Breast epithelium (tissue), 3 donors: Measurements from ENCODE around the gene BARX1.

ENCODE experiments used
- POLR2AphosphoS5 ChIP-seq, 3 donors: sonication (generic); formaldehyde crosslinking; IDR thresholded peaks; one replicate each; pipeline ENCODE4 v1.6.1; 2017; ENCODE audit warnings: antibody characterized with exemption in 3 of 3
- TF ChIP-seq, protein P1 (sequence below), 3 donors: fragments of 450-650 bp; IDR thresholded peaks; one replicate each; pipeline ENCODE4 v1.5.1; 2016 to 2017; ENCODE audit warnings: antibody characterized with exemption in 3 of 3, mild to moderate bottlenecking in 3 of 3, moderate library complexity in 3 of 3

DNA sequence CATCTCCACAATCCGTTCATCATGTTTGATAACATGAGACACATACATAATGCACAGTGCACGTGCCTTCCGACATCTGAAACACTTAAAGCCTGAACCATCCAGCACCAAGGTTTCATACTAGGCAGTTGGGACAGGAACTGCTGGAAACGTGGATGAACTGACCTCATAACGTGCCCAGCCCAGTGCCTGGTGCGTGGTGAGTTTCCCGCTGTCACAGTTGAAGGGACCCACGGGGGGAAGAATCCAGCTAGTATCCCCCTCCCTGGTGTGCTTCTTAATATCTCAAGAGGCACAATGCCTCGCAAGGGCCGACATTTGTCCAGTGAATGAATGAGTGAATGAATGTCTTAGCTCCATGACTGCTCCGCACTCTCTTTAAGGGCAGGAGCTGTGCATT lies 23.2 kb downstream of the BARX1 start:
- TF ChIP-seq POLR2AphosphoS5 (IDR thresholded peaks at IDR 0.05), result no peak
- TF ChIP-seq, protein P1, sequence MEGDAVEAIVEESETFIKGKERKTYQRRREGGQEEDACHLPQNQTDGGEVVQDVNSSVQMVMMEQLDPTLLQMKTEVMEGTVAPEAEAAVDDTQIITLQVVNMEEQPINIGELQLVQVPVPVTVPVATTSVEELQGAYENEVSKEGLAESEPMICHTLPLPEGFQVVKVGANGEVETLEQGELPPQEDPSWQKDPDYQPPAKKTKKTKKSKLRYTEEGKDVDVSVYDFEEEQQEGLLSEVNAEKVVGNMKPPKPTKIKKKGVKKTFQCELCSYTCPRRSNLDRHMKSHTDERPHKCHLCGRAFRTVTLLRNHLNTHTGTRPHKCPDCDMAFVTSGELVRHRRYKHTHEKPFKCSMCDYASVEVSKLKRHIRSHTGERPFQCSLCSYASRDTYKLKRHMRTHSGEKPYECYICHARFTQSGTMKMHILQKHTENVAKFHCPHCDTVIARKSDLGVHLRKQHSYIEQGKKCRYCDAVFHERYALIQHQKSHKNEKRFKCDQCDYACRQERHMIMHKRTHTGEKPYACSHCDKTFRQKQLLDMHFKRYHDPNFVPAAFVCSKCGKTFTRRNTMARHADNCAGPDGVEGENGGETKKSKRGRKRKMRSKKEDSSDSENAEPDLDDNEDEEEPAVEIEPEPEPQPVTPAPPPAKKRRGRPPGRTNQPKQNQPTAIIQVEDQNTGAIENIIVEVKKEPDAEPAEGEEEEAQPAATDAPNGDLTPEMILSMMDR (IDR thresholded peaks at IDR 0.05), result no peak
